ENCODE data around the gene TCOF1.
A peak's percentile ranks its signal among the peaks of the same experiment; 100 is the strongest.

Gene TCOF1

DNA sequence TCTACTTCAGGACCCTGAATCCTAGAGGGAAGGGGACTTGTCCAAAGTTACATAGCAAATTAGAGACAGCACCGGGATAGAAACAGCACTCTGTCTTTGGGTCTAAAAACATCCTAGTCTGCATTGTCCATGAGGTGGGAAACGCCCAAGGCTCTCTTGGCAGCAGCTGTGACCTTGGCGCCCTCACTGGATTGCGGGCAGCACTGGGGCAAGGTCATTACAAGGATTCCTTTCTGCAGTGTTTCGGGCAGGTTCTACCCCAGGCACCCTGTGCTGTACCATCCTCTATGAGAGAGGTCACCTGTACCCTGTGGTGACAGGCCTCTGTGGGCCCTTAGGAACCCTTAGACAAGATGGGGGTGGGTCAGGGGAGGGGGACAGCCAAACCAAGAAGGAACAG is 46.6 kb downstream of the TCOF1 start:
- Histone ChIP-seq H3K27me3 (ENCODE audit: insufficient read depth, low read length) (no peaks in the 10 kb centered on the region), H3K9me3 (ENCODE audit: insufficient read depth, low read depth, low read length) (no peaks in the 10 kb centered on the region), H3K36me3 (ENCODE audit: insufficient read depth, low read depth, low read length) (peaks cover 38% of the 10 kb centered on the region), H3K9ac (ENCODE audit: low read depth, low read length) (no peak overlapping the region), H3K4me1 (ENCODE audit: insufficient read depth, low read length) (0 out of 2 replicates have a peak, but pooled peaks cover 2% of the 10 kb centered on the region), H3K4me3 (ENCODE audit: low read length) (no peak overlapping the region), H3K27ac (ENCODE audit: low read length) (no peak overlapping the region)

DNA sequence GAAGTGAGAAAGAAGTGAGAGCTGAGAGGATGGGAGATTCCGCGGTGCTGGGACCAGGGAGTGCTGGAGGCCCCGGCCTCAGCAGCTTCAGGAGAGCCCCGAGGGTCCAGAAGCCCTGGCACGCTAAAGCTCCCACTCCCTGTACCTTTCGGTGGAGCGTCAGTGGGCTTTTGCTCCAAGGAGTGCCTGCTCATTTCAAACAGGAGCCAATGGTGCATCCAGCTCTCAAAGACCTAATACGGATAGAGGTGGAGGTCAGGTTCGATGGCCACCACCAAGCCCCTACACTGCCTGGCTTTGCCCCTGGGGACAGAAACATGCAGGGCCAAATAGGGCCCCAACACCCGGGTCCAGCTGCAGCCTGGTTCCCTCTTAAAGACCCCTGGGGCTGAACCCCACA is 47.0 kb downstream of the TCOF1 start:
- no peak overlapping the region for H3K27ac ChIP-seq (ENCODE audit: low read length)
- H3K27me3 ChIP-seq (ENCODE audit: insufficient read depth, low read length): no peaks in the 10 kb centered on the region
- H3K9me3 ChIP-seq (ENCODE audit: insufficient read depth, low read depth, low read length): no peaks in the 10 kb centered on the region
- peaks cover 33% of the 10 kb centered on the region for H3K36me3 ChIP-seq (ENCODE audit: insufficient read depth, low read depth, low read length)
- 0 out of 2 replicates have a peak, but pooled peaks cover 2% of the 10 kb centered on the region for H3K4me1 ChIP-seq (ENCODE audit: insufficient read depth, low read length)
- H3K9ac ChIP-seq (ENCODE audit: low read depth, low read length): no peak overlapping the region
- no peak overlapping the region for H3K4me3 ChIP-seq (ENCODE audit: low read length)

DNA sequence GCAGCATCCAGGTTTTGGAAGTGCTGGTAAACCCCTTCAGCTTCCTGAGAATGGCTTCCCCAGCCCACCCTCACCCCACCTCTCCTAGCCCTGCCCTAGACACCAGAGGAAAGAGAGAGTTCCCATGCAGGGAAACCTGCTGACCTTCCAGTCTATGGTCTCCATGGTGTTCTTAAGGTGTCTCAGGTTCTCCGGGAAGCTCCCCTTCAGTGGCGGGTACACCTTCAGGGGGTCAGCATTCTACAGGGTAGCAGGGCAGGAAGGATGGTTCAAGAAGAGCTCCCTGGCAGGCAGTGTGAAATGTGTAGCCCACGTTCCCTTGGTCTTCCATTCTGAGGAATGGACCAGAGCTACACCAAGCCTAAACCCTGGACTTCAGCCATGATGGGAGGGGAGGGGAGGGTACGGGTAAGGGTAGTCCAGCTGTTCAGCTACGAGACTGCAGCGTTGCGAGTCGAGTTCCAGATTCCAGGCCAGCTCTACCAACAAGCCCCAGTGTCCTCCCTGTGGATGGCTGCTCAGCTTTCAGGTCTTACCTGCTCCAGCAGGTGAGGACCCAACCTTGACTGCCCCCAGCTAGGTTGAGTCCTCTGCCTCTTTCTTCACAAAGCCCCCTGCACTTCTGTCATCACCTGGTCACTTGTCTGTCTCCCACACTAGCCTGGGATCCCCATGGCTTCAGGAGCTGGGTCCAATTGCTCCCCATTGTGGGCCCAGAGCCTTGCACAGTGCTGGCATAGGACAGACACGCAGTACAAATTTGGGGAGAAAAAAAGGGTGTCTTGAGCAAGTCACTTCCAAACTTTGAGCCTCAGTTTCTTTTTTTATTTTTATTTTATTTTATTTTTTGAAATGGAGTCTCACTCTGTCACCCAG is 47.7 kb downstream of the TCOF1 start:
- H3K4me1 ChIP-seq (ENCODE audit: insufficient read depth, low read length): peaks cover 4% of the 10 kb centered on the region; the same call in 1 of the 2 replicates
- no peaks in the 10 kb centered on the region for H3K27me3 ChIP-seq (ENCODE audit: insufficient read depth, low read length)
- H3K36me3 ChIP-seq (ENCODE audit: insufficient read depth, low read depth, low read length): peaks cover 27% of the 10 kb centered on the region
- H3K27ac ChIP-seq (ENCODE audit: low read length): no peak overlapping the region
- no peak overlapping the region for H3K4me3 ChIP-seq (ENCODE audit: low read length)
- no peaks in the 10 kb centered on the region for H3K9me3 ChIP-seq (ENCODE audit: insufficient read depth, low read depth, low read length)
- no peak overlapping the region for H3K9ac ChIP-seq (ENCODE audit: low read depth, low read length)

DNA sequence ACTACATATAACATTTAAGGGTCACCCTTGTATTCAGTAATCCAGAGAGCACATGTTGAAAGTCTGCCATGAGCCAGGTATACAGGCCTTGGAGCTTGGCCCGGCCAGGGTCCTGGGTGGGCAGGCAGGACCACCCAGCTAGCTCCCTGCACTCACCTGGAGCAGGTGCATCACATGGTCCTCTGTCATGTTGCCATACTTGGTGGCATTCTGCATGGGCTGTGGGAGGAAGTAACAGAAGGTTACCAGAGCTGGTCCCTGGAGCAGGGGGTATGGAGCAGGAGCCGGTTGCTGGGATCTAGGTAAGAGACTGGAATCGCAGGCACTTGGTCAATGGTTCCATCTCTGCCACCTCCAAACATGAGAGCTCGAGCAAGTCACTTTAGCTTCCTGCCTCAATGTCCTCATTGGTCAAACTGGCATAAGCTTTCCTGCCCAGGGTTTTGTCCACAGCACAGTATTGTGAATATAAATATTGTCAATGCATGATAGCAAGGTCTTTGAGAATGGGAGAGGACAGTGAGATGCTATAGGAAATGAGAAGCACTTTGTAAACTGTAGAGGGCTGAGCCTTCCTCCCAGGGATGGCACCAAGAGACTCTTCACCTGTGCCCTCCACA is 48.7 kb downstream of the TCOF1 start:
- no peak overlapping the region for H3K27ac ChIP-seq (ENCODE audit: low read length)
- H3K27me3 ChIP-seq (ENCODE audit: insufficient read depth, low read length): no peaks in the 10 kb centered on the region
- peaks cover 7% of the 10 kb centered on the region; the same call in 1 of the 2 replicates for H3K4me1 ChIP-seq (ENCODE audit: insufficient read depth, low read length)
- H3K36me3 ChIP-seq (ENCODE audit: insufficient read depth, low read depth, low read length): peaks cover 17% of the 10 kb centered on the region
- no peaks in the 10 kb centered on the region for H3K9me3 ChIP-seq (ENCODE audit: insufficient read depth, low read depth, low read length)
- H3K9ac ChIP-seq (ENCODE audit: low read depth, low read length): no peak overlapping the region
- H3K4me3 ChIP-seq (ENCODE audit: low read length): no peak overlapping the region

DNA sequence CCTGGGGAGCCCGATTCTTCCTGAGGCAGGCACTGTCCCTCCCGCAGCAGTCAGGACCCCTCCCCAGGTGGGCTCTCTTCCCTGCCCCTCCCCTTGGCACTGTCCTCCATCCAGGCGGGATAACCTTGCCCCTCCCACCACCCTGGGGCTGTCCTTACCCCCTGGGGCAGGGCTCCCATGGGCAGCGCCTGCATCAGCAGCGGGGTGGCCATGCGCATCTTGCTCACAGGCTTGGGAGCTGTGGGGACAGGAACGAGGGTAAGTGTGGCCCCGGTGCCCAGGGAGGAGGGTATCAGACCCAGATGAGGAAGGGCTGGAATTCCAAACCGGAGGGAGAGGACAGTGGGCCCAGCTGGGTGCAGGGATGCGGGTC is 49.2 kb downstream of the TCOF1 start:
- Histone ChIP-seq H3K4me3 (ENCODE audit: low read length) (no peak overlapping the region), H3K9me3 (ENCODE audit: insufficient read depth, low read depth, low read length) (no peaks in the 10 kb centered on the region), H3K27ac (ENCODE audit: low read length) (no peak overlapping the region), H3K4me1 (ENCODE audit: insufficient read depth, low read length) (peaks cover 7% of the 10 kb centered on the region; the same call in 1 of the 2 replicates), H3K36me3 (ENCODE audit: insufficient read depth, low read depth, low read length) (peaks cover 12% of the 10 kb centered on the region), H3K27me3 (ENCODE audit: insufficient read depth, low read length) (no peaks in the 10 kb centered on the region), H3K9ac (ENCODE audit: low read depth, low read length) (no peak overlapping the region)

DNA sequence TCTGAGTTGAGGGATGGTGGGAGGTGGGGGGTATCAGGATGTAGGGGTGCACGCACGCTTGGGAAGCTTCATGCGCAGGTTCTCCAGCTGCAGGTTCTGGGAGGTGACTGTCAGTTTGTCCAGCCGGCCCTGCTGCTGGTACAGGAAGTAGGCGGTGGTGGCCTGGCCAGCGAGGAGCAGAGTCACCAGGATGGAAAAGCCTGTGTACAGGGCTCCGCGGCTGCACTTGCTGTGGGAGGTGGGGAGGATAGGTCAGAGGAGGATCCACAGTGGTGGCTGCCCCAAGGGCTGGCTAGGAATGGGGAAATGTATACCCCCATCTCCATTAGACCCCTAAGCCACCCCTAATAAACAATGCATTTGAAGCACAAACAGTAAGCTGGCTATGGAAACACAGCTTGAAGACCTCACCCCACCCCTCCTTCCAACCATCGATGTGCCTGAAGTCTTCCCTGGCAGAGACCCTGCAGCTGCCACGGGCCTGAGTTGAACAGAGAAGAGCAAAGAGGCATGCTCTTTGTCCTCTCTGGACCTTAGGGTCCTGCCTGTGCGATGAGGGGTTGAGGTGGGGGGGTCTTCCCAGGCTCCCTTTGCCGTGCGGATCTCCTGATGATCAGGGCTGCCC is 49.7 kb downstream of the TCOF1 start:
- peaks cover 7% of the 10 kb centered on the region; the same call in 1 of the 2 replicates for H3K4me1 ChIP-seq (ENCODE audit: insufficient read depth, low read length)
- no peak overlapping the region for H3K9ac ChIP-seq (ENCODE audit: low read depth, low read length)
- H3K27me3 ChIP-seq (ENCODE audit: insufficient read depth, low read length): no peaks in the 10 kb centered on the region
- H3K27ac ChIP-seq (ENCODE audit: low read length): no peak overlapping the region
- no peaks in the 10 kb centered on the region for H3K9me3 ChIP-seq (ENCODE audit: insufficient read depth, low read depth, low read length)
- H3K4me3 ChIP-seq (ENCODE audit: low read length): no peak overlapping the region
- peaks cover 11% of the 10 kb centered on the region for H3K36me3 ChIP-seq (ENCODE audit: insufficient read depth, low read depth, low read length)

DNA sequence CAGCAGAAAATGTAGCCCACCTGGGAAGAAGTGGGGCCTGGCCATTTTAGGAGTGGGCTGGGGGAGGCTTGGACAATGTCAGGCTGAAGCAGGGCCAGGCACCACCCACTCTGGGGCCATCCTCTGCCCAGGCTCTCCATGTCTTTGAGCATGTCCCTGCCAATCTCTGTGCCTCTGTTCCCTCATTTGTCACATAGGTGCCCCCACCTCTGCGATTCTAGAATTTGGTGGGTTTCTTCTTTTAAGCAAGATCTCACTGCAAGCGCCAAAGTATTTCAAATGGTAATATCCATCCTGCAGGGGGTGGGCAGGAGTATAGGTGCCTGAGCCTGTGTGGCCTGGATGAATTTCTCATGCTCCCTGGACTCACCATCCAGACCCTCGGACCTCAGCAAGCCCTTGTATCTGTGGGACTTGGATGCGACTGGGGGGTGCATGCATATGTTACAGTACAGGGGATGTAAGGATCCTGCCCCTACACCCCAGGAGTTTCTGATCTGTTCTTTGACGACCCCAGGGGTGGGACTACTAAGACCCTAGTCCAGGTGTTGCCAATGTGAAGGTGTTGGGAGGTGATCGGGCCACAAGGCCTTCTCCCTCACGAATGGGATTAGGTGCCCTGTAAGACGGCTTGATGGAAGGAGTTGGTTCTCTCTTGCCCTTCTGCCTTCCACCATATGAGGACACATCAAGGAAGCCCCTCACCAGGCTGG is 50.9 kb downstream of the TCOF1 start:
- H3K9me3 ChIP-seq (ENCODE audit: insufficient read depth, low read depth, low read length): no peaks in the 10 kb centered on the region
- H3K27me3 ChIP-seq (ENCODE audit: insufficient read depth, low read length): no peaks in the 10 kb centered on the region
- H3K27ac ChIP-seq (ENCODE audit: low read length): no peak overlapping the region
- peaks cover 12% of the 10 kb centered on the region; the same call in 1 of the 2 replicates for H3K4me1 ChIP-seq (ENCODE audit: insufficient read depth, low read length)
- H3K4me3 ChIP-seq (ENCODE audit: low read length): no peak overlapping the region
- H3K36me3 ChIP-seq (ENCODE audit: insufficient read depth, low read depth, low read length): no peaks in the 10 kb centered on the region
- no peak overlapping the region for H3K9ac ChIP-seq (ENCODE audit: low read depth, low read length)

DNA sequence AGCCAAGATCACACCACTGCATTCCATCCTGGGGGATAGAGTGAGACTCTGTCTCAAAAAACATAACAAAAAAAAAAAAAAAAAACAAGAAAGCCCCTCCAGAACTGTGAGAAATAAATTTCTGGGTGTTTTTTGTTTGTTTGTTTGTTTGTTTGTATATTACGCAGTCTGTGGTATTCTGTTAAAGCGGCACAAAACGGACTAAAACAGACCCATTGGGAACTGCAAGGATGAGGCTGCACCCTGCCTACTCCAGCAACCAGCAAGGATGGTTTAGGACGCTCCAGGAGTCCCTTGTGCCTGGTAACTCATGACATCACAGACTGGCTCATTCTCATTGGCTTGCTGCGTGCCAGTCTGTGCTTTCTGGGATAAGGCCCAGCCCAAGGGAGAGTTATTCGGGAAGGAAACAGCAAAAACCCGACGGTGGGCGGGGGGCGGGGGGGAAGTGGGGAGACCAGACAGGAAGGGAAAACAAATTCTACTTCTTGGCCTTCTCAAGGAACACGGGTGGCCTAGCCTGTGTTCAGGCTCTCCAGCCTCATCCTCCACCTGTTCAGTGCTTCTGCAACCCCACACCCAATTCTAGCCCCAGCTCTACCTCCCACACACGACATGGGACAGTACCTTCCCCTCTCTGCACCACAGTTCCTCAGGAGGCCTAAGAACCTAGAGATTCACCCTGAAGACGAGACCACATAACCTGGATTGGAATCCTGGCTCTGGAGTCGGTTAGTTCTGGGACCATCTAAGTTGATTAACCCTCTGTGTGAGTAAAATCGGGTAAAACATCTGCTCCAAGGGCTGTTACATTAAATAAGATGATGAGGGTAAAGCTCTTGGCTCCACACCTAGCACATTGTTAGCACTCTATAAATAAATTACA is 52.4 kb downstream of the TCOF1 start:
- H3K9ac ChIP-seq (ENCODE audit: low read depth, low read length): peak overlapping the region; percentile 29; the same call in 1 of the 2 replicates
- H3K36me3 ChIP-seq (ENCODE audit: insufficient read depth, low read depth, low read length): no peaks in the 10 kb centered on the region
- peaks cover 12% of the 10 kb centered on the region; the same call in 1 of the 2 replicates for H3K4me1 ChIP-seq (ENCODE audit: insufficient read depth, low read length)
- H3K27ac ChIP-seq (ENCODE audit: low read length): no peak overlapping the region
- H3K9me3 ChIP-seq (ENCODE audit: insufficient read depth, low read depth, low read length): no peaks in the 10 kb centered on the region
- peak overlapping the region; percentile 49 for H3K4me3 ChIP-seq (ENCODE audit: low read length)
- no peaks in the 10 kb centered on the region for H3K27me3 ChIP-seq (ENCODE audit: insufficient read depth, low read length)

DNA sequence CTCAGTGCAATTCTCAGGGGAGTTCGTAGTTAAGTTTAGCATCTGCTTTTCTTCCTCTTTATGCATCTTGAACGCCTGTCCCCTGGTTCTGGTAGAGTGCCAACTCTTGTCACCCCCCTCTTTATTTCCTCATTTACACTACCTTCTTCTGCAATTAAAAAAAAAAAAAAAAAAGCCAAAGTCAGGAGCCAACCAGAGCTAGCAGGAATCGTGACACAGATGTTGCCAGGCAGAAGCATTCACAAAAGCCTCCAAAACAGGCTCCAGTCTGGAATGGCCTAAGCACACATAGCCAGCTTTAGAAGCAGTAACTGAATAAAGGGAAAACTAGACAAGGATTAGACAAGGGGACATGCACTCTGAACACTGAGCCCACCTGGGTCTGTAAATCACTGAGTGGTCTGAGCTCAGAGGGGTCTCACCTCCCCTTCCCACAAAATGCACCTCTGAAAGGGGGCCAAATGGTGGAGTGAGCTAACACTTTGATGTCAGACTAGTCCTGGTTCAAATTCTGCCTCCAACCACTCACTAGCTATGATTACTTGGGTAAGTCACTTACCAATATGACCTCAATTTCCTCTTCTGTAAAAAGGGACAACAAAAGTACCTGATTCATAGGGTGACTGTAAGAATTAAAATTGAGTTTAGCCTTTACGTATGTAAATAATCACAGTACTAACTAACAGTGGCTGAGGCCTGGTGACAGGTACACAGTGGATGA is 53.2 kb downstream of the TCOF1 start:
- no peaks in the 10 kb centered on the region for H3K9me3 ChIP-seq (ENCODE audit: insufficient read depth, low read depth, low read length)
- H3K4me3 ChIP-seq (ENCODE audit: low read length): peak overlapping the region; percentile 49; the same call in 1 of the 2 replicates
- H3K9ac ChIP-seq (ENCODE audit: low read depth, low read length): no peak overlapping the region; the same call in 1 of the 2 replicates
- H3K27me3 ChIP-seq (ENCODE audit: insufficient read depth, low read length): no peaks in the 10 kb centered on the region
- H3K36me3 ChIP-seq (ENCODE audit: insufficient read depth, low read depth, low read length): no peaks in the 10 kb centered on the region
- H3K4me1 ChIP-seq (ENCODE audit: insufficient read depth, low read length): peaks cover 12% of the 10 kb centered on the region; the same call in 1 of the 2 replicates
- no peak overlapping the region for H3K27ac ChIP-seq (ENCODE audit: low read length)

DNA sequence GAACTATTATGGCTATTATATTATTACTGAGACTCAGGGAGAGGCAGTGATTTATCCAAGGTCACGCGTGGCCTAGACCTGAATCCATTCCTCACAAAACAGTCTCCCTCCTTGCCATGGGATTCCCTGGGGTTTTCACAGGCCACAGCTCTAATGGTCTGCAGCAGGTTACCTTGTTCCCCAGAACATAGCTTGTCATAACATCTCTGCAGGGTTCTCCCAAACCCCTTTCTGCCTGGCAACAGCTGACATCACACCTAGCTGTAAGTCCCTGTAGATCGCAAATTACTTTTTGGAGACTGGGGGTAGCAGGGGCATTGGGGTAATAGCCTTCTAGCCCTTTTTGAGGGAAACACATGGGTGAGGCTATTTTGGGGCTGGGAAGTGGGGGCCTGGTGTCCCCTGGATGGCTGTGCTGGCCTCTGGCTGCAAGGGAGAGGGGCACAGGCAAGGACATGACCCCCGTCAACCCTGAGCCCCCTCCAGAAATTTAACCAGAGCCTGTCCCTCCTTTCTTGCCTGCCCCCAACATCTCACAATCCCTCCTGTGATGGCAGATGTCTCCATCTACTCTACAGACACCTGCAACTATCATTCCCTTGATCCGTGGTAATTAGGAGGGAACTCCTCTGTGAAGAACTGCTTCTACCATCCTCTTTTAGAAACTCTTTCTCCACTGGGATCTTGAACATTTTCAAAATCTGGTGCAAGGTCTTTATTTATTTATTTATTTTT is 53.9 kb downstream of the TCOF1 start:
- peaks cover 12% of the 10 kb centered on the region; the same call in 1 of the 2 replicates for H3K4me1 ChIP-seq (ENCODE audit: insufficient read depth, low read length)
- no peaks in the 10 kb centered on the region for H3K36me3 ChIP-seq (ENCODE audit: insufficient read depth, low read depth, low read length)
- H3K27ac ChIP-seq (ENCODE audit: low read length): no peak overlapping the region
- H3K4me3 ChIP-seq (ENCODE audit: low read length): no peak overlapping the region
- no peaks in the 10 kb centered on the region for H3K9me3 ChIP-seq (ENCODE audit: insufficient read depth, low read depth, low read length)
- no peaks in the 10 kb centered on the region for H3K27me3 ChIP-seq (ENCODE audit: insufficient read depth, low read length)
- H3K9ac ChIP-seq (ENCODE audit: low read depth, low read length): no peak overlapping the region

Measured in iPS-20b (cell line).